ENCODE measurements around the gene TIMP4. TPM values are rescaled to one million over a fixed set of nuclear protein-coding genes. Genes with fewer than 3 reads are reported as not detected.

TIMP4 gene
- total RNA-seq, 3 donors from 2014 or later = 27.4 to 170 (median 46.9) TPM

- no peak for DNase-seq (ENCODE audit: low spot score in 2 of 2)
- H3K4me1 ChIP-seq = no peaks in the 10 kb centered on the region
- H3K36me3 ChIP-seq = no peaks in the 10 kb centered on the region
- intact Hi-C loops (cut with DNase I; ENCODE audit: low total_unique reads) = no loop called here
- no peaks in the 10 kb centered on the region for H3K27me3 ChIP-seq
- no peaks in the 10 kb centered on the region for H3K9me3 ChIP-seq
- no peak overlapping the region for H3K4me3 ChIP-seq
- TF ChIP-seq CTCF (IDR thresholded peaks at IDR 0.05) (no peak), POLR2AphosphoS5 (IDR thresholded peaks at IDR 0.05) (no peak), POLR2A (IDR thresholded peaks at IDR 0.05) (no peak)
- H3K27ac ChIP-seq = peak overlapping the region in 1 of 2 donors; percentile 26
Measured at GRCh38 chr3:12192655-12193484, 34.2 kb upstream of the TIMP4 start.

GRCh38 chr3:12192173-12192572 lies 33.5 kb upstream of the TIMP4 start:
- H3K27ac ChIP-seq = no peak overlapping the region
- TF ChIP-seq POLR2AphosphoS5 (IDR thresholded peaks at IDR 0.05) (no peak), CTCF (IDR thresholded peaks at IDR 0.05) (no peak), POLR2A (IDR thresholded peaks at IDR 0.05) (no peak)
- intact Hi-C loops (cut with DNase I; ENCODE audit: low total_unique reads) = no loop called here
- H3K36me3 ChIP-seq = no peaks in the 10 kb centered on the region
- H3K9me3 ChIP-seq = no peaks in the 10 kb centered on the region
- no peak for DNase-seq (ENCODE audit: low spot score in 2 of 2)
- no peak overlapping the region for H3K4me3 ChIP-seq
- no peaks in the 10 kb centered on the region for H3K27me3 ChIP-seq
- peaks cover 0 to 4% of the 10 kb centered on the region in 2 donors for H3K4me1 ChIP-seq

GRCh38 chr3:12191559-12191958 lies 32.8 kb upstream of the TIMP4 start:
- TF ChIP-seq POLR2AphosphoS5 (IDR thresholded peaks at IDR 0.05) (no peak), CTCF (IDR thresholded peaks at IDR 0.05) (no peak), POLR2A (IDR thresholded peaks at IDR 0.05) (no peak)
- DNase-seq (ENCODE audit: low spot score in 2 of 2) = no peak
- intact Hi-C loops (cut with DNase I; ENCODE audit: low total_unique reads) = no loop called here
- Histone ChIP-seq H3K27ac (no peak overlapping the region), H3K36me3 (no peaks in the 10 kb centered on the region), H3K9me3 (no peaks in the 10 kb centered on the region), H3K4me3 (no peak overlapping the region), H3K4me1 (peaks cover 0 to 4% of the 10 kb centered on the region in 2 donors), H3K27me3 (no peaks in the 10 kb centered on the region)

- DNase-seq (ENCODE audit: low spot score in 2 of 2) = no peak
- Histone ChIP-seq H3K27ac (no peak overlapping the region), H3K4me1 (peaks cover 0 to 4% of the 10 kb centered on the region in 2 donors), H3K4me3 (no peak overlapping the region), H3K9me3 (no peaks in the 10 kb centered on the region), H3K36me3 (no peaks in the 10 kb centered on the region), H3K27me3 (no peaks in the 10 kb centered on the region)
- TF ChIP-seq POLR2A (IDR thresholded peaks at IDR 0.05) (no peak), CTCF (IDR thresholded peaks at IDR 0.05) (no peak), POLR2AphosphoS5 (IDR thresholded peaks at IDR 0.05) (no peak)
- intact Hi-C loops (cut with DNase I; ENCODE audit: low total_unique reads) = no loop called here
Measured at GRCh38 chr3:12190832-12191231, 32.1 kb upstream of the TIMP4 start.

GRCh38 chr3:12190221-12190807 lies 31.6 kb upstream of the TIMP4 start:
- H3K27me3 ChIP-seq = no peaks in the 10 kb centered on the region
- H3K36me3 ChIP-seq = no peaks in the 10 kb centered on the region
- no peak for TF ChIP-seq POLR2AphosphoS5 (IDR thresholded peaks at IDR 0.05)
- TF ChIP-seq POLR2A (IDR thresholded peaks at IDR 0.05) = no peak
- no peak for TF ChIP-seq CTCF (IDR thresholded peaks at IDR 0.05)
- peaks cover 0 to 4% of the 10 kb centered on the region in 2 donors for H3K4me1 ChIP-seq
- no peaks in the 10 kb centered on the region for H3K9me3 ChIP-seq
- no peak overlapping the region for H3K4me3 ChIP-seq
- intact Hi-C loops (cut with DNase I; ENCODE audit: low total_unique reads) = no loop called here
- H3K27ac ChIP-seq = no peak overlapping the region
- no peak for DNase-seq (ENCODE audit: low spot score in 2 of 2)
